ENCODE data around the gene DNAJB2.
"Not testable (repeated sequence)": the region's sequence is repeated elsewhere in the genome, so short reads cannot be mapped to it uniquely, and the experiment has no call there.

Gene DNAJB2

GRCh38 chr2:219285373-219285735, 6.2 kb downstream of the DNAJB2 start:
- DNase-seq (ENCODE audit: low read depth in 2 of 2): no peak

GRCh38 chr2:219285894-219286425, 6.8 kb downstream of the DNAJB2 start:
- DNase-seq (ENCODE audit: low read depth in 2 of 2): no peak

- DNase-seq (ENCODE audit: low read depth in 2 of 2): no peak
Measured at GRCh38 chr2:219286436-219287115, 7.4 kb downstream of the DNAJB2 start.

GRCh38 chr2:219287116-219287440, 7.9 kb downstream of the DNAJB2 start:
- DNase-seq (ENCODE audit: low read depth in 2 of 2): not testable (repeated sequence)

- DNase-seq (ENCODE audit: low read depth in 2 of 2): no peak
Measured at GRCh38 chr2:219287580-219288265, 8.6 kb downstream of the DNAJB2 start.

- no peak for DNase-seq (ENCODE audit: low read depth in 2 of 2)
Measured at GRCh38 chr2:219289195-219289536, 10.0 kb downstream of the DNAJB2 start.

- DNase-seq (ENCODE audit: low read depth in 2 of 2): no peak
Measured at GRCh38 chr2:219289537-219290361, 10.6 kb downstream of the DNAJB2 start.

GRCh38 chr2:219290381-219291171, 11.4 kb downstream of the DNAJB2 start:
- no peak for DNase-seq (ENCODE audit: low read depth in 2 of 2)

GRCh38 chr2:219291394-219291793, 12.2 kb downstream of the DNAJB2 start:
- no peak for DNase-seq (ENCODE audit: low read depth in 2 of 2)

- no peak for DNase-seq (ENCODE audit: low read depth in 2 of 2)
Measured at GRCh38 chr2:219291910-219292490, 12.8 kb downstream of the DNAJB2 start.

GRCh38 chr2:219292616-219293015, 13.4 kb downstream of the DNAJB2 start:
- no peak for DNase-seq (ENCODE audit: low read depth in 2 of 2)

GRCh38 chr2:219293736-219294231, 14.6 kb downstream of the DNAJB2 start:
- DNase-seq (ENCODE audit: low read depth in 2 of 2): no peak

- DNase-seq (ENCODE audit: low read depth in 2 of 2): peak; percentile 80 to 81
Measured at GRCh38 chr2:219294356-219295351, 15.5 kb downstream of the DNAJB2 start.

- no peak for DNase-seq (ENCODE audit: low read depth in 2 of 2)
Measured at GRCh38 chr2:219296142-219296541, 17.0 kb downstream of the DNAJB2 start.

GRCh38 chr2:219296631-219297391, 17.6 kb downstream of the DNAJB2 start:
- no peak for DNase-seq (ENCODE audit: low read depth in 2 of 2)

- no peak for DNase-seq (ENCODE audit: low read depth in 2 of 2)
Measured at GRCh38 chr2:219297766-219298456, 18.7 kb downstream of the DNAJB2 start.

GRCh38 chr2:219298759-219299371, 19.7 kb downstream of the DNAJB2 start:
- DNase-seq (ENCODE audit: low read depth in 2 of 2): peak; percentile 73 to 83

- DNase-seq (ENCODE audit: low read depth in 2 of 2): no peak
Measured at GRCh38 chr2:219299372-219299760, 20.2 kb downstream of the DNAJB2 start.

Measured in stimulated activated CD8-positive, alpha-beta memory T cell treated with anti-CD3 and anti-CD28 coated beads, Interleukin-2, amount 100 ng/mL, for 1 hour (primary cell).